ENCODE results near the gene PHOX2A.
A peak's percentile ranks its signal among the peaks of the same experiment; 100 is the strongest.

The PHOX2A gene

DNA sequence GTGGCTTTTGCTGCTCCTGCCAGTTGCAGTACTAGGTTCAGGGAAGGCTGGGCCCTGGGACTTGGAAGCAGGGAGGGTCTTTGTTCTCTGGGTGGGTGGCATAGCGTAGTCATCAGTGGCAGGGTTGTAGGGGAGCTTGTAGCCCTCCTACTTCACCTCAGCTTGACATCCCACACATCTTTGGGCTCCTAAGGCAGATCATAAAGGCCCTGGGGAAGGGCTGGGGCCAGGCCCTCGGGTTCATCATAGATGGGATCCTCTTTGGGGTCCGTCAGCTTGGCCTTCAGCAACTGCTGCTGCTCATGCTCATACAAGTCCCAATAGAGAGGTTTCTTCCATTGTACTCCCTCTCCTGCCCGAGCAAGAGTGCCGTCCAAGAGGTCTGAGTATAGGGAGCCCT lies 6.0 kb upstream of the PHOX2A start:
- DNase-seq (ENCODE audit: low spot score), result no peak

DNA sequence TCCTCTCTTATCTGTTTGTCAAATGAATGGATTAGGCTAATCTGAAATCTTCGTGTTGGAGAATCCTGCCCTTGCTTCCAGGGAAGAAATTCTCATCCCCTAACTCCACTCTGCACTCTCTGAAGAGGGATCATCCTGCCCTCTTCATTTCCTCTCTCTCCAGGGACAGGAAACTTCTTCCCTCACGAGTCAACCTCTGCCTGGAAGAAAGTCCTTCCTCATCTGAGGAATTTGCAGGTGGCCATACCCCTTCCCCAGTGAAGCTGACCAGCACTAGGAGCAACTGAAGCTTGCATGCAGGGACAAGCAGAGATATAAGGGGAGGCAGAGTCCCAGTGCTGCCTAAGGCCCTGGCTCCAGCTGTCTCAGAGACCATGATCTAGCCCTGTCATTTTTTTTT lies 3.6 kb upstream of the PHOX2A start:
- no peak for DNase-seq (ENCODE audit: low spot score)

DNA sequence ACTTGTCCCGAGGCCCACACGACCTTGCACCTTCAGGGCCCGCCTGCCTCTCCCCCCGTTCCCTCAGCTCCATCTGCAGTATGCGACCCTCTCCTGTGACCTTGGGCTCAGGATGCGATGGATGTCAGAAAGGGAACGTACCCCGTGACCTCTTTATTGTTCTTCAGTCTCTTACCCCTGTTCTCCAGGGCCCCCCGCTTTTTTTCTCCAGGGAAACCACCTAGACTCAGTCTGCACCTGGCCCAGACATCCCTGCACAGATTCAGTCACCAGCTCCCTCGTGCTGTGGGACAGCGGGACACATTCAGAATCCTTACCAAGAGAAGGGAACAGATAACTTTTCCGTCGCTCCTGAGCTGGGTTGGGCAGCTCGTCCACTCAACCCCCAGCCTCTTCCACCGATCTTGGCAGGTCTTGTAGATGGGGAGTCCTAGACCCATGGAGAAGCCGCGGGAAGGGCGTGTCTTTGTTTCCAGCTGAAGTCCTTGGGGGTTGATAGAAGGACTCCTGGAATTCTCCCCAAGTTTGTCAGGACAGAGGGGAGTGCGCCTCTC lies 1.4 kb upstream of the PHOX2A start:
- no peak for DNase-seq (ENCODE audit: low spot score)

DNA sequence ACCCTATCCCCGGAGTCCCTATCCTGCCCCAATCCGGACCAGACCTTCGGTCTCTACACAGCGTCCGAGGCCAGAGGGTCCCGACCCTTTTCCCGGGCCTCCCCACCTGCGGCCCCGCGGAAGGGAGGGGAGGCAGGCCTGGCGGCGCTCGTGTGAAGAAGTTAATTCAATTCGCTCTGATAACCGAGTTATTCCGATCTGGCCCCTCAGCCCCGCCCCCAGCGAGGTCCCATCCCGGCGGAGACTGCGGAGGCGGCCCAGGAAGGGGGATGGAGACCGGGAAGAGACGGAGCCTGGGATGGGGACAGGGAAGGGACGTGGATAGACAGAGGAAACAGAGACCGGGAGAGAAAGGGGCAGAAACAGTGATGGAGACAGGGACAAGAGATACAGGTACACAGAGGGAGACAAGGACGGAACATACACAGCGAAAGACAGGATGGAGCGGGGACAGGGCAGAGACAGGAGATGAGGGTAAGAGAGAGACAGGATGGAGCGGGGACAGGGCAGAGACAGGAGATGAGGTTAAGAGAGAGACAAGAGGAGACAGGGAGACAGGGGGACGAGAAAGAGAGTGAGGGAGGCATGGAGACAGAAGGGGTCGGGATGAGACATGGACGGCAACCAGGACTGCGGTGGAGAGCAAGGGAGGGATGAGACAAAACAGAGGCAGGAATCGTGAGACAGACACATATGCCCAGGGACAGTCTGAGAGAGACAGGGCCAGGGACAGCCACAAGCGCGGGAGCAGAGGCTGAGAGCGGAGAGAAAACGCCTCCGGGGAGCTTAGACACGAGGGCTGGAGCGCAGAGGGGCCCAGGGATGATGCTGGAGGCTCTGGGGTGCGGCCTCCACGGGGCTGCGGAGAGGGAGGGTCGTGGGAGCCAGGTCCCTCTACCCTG lies 636 bp upstream of the PHOX2A start:
- DNase-seq (ENCODE audit: low spot score), result no peak

DNA sequence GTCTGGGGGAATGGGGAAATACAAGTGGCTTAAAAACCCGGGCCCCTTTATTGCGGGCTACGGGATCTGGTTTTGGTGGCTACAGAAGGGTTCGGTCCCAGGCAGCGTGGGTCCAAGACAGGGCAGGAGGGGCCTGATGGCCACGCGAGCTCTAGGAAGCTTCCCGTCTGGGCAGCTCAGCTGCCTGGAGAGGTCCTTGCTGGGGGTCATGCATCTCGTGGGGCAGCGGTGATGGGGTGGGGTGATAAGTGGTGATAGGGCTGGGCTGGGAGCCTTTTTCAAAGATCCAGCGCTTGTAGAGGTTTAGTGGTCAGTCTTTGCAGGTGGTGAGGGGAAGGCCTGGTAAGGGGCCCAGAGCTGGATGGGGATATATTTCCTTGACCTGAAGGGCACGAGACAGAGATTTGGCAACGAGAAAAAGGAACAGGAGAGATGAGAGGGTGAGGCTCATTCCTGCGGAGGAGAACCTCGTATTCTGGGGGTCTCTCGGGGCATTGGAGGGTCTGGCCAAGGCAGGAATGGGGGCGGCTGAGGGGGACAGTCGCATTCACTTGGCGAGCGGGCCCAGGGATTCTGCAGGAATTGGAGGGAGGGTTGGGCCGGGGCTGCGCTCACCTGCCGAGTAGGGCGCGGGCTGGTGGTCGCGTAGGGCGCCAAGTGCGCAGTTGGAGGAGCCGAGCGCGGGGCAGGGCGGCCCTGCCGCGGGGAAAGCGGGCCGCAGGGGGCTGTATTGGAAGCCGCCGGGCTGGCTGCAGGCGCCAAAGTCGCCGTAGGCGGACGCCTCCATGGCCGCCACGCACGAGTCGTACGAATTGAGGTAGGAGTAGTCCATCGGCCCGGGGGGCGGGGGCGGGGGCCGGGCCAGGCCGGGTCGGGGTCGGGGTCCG lies 560 bp downstream of the PHOX2A start:
- DNase-seq (ENCODE audit: low spot score), result no peak

DNA sequence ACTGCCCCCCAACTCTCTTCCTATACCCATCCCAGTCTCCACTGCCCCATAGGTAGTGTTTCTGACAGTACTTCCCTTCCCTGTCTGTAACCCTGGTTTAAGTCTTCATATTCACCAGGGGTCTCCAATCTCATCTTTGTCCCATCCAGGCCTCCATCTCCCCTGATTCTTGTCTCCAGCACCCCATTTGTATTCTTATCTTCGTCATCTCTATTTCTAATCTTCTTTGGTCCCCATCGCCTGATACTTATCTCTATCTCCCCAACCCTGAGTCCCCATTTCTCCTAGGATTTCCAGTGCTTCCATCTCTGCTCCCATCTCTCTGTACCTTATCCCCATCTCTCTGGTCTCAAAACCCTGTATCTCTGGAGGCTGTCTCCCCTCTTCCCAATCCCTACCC lies 1.8 kb downstream of the PHOX2A start:
- no peak for DNase-seq (ENCODE audit: low spot score)

DNA sequence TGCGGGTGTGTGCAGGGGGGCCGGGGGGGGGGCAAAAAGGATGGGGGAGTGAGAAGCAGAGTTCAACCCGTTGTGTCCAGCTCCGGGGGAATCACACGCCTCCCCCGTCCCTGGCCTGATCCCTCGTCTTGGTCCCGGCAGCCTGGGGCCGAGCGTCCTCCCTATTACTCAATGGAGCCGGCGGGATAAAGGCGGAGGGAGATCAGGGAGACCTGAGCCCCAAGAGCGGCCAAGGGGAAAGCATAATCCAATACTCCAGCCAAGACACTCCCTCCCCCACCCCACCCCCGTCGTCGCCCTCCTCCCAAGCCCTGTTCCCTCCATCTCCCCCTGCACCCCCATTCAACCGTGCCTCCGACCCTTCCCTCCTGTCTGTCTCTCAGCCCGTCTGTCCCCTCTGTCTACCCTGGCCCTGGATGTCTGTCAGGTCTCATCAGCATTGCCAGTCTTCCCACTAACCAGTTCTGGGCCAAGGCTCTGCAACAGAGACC lies 2.6 kb downstream of the PHOX2A start:
- no peak for DNase-seq (ENCODE audit: low spot score)

DNA sequence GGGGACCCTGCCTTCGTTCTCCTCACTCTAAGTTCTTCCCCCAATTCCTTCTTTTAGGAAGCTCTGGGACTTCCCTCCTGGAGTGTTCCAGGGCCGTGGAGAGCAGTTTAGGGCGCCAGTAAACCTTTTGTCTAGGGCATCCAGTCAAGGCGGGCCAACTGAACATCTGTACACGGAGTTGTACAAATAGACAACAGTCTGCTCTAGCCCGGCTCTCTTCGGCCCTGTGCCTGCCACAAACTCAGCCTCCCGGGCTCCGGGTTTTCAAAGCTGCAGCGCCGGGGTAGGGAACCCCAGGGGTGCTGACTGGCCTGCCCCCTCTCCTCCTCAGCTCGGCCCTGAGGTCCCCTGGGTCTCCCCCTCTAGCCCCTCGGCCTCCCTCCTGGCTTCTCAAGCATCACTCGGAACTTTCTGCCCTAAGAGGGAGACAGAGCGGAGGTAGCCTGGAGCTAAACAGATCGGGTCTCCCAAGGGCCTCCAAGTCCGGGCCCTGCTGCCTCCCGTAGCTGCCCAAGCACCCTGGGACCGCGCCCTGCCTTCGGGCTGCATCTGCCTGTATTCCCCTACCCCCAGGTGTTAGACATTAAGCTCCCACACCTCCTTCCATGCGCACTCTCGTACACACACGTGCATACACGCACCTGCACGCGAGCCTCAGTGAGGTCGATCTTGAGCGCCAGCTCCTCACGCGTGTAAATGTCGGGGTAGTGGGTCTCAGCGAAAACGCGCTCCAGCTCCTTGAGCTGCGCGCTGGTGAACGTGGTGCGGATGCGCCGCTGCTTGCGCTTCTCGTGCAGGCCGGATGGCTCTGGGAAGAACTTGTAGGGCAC lies 3.3 kb downstream of the PHOX2A start:
- no peak for DNase-seq (ENCODE audit: low spot score)

DNA sequence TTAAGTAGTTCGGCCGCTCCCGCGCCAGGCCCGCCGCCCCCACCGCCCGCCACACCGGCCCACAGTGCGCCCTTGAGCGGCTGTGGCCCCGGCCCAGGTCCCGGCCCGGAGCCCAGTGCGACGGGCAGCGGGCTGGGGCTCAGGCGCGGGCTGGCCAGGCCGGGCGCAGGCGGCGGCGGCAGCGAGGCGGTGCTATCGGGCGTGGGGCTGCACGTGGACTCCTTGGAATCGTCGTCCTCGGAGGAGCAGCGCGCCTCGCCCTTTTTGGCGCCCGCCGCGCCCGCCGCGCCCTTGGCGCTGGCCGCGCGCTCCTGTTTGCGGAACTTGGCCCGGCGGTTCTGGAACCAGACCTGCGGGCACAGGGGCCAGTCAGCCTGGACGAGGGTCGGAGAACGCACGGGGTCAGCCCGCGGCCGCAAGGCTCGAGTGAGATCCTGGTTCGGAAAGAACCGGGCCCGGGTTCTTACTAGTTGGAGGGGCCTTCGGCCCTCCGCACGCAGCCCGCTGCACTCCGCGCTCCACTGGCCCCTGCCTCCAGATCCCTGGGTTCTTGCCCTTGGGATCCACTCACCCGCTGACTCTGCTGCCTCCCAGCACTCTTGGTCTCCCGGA lies 4.0 kb downstream of the PHOX2A start:
- DNase-seq (ENCODE audit: low spot score), result no peak

DNA sequence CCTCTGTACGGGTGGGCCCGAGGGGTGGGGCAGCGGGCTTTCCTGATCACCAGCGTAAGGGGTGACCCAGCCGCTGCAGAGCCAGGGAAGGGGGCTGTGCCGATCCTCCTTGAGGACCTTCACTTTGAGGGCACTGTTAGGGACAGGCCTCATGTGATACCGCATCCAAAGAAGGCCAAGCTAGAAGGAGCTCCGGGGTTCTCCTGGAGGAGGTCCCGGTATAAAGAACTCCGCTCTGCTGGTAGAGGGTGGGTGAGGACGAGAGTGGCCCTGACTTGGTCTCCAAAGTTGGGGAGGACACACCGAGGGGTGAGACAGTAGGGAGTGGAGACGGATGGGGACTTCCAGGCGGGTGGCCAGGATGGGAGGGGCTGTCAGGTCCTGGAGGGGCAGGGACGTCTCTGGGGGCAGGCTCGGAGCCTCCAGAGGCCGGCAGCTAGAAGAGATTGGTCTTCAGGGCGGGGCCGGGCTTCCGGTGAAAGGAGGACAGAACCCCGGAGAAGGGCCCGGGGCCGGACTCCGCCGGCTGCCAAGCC lies 4.6 kb downstream of the PHOX2A start:
- no peak for DNase-seq (ENCODE audit: low spot score)

DNA sequence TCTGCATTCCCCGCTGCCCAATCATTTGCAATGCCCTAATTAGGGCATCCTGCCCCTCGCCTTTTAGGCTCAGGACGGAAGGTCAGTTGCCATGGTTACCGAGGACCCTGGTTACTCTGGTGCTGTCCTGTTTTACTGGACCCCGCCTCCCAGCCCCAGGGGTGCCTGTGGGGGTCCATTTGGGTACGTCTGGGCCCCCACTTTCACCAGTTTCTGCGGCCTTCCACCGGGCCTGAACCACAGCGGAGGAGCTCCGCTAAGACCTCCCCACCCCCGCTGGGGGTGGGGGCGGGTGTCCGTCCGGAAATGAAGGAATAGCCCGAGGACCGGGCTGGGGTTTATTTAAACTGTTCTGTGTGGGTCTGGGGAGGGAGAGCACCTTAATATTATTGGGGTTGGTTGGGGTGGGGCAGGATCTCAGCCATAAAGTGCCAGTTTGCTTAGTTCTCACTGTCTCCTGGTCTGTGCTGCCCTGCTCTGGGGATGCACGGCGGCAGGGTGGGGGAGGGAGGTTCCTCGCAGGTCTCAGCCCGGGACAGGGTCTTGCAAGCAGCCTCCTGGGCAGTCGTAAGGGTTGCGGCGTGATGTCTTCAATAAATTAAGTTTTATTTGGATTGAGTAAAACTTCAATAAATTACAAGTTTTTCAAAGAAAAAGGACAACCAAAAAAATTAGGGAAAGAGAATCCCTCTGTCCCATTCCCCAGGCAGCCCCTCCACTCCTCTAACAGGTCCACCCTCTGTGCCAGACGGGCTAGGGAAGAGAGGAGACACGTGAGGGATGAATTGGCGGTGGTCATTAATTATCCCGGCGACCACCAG lies 5.3 kb downstream of the PHOX2A start:
- no peak for DNase-seq (ENCODE audit: low spot score)

DNA sequence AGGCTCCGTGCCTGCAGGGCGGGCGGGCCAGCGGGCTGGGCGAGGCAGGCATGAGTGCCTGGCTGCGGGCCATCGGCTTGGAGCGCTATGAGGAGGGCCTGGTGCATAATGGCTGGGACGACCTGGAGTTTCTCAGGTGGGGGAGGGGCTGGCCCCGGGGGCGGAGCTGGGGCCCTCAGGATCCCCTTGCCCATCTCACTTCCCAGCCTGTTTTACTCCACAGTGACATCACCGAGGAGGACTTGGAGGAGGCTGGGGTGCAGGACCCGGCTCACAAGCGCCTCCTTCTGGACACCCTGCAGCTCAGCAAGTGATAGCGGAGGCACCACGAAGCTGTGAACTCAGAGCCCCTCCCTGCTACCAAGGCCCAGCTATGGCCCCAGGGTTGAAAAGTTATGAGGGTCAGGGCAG lies 5.9 kb downstream of the PHOX2A start:
- peak; percentile 76 for DNase-seq (ENCODE audit: low spot score)

DNA sequence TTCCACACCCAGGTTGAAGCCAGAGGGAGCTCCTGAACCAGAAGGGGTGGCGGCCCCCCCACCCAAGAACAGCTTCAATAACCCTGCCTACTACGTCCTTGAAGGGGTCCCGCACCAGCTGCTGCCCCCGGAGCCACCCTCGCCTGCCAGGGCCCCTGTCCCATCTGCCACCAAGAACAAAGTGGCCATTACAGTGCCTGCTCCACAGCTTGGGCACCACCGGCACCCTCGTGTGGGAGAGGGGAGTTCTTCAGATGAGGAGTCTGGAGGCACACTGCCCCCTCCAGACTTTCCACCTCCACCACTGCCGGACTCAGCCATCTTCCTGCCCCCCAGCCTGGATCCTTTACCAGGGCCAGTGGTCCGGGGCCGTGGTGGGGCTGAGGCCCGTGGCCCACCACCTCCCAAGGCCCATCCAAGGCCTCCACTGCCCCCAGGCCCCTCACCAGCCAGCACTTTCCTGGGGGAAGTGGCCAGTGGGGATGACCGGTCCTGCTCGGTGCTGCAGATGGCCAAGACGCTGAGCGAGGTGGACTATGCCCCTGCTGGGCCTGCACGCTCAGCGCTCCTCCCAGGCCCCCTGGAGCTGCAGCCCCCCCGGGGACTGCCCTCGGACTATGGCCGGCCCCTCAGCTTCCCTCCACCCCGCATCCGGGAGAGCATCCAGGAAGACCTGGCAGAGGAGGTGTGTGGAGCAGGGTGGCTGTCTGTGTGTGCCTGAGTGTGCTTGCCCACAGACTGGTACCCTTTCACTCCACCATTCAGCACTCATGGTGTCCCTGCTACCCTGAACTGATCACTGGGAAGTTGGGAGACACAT lies 6.7 kb downstream of the PHOX2A start:
- no peak for DNase-seq (ENCODE audit: low spot score)

DNA sequence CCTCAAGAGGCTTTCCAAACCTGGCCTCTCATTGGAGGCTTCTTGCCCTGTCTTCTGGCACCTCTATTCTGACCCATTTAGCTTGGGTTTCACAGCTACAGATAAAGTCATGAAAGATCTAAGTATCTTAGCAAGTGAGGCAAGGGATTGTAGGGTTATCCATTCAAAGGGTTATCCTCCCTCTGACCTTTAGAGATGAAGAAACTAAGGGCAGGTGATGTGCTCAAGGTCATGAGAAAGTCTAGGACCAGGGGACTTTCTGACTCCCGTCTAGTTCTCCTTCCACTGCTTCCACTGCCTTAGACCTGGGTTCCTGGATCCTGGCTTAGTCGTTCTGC lies 7.2 kb downstream of the PHOX2A start:
- DNase-seq (ENCODE audit: low spot score), result no peak

DNA sequence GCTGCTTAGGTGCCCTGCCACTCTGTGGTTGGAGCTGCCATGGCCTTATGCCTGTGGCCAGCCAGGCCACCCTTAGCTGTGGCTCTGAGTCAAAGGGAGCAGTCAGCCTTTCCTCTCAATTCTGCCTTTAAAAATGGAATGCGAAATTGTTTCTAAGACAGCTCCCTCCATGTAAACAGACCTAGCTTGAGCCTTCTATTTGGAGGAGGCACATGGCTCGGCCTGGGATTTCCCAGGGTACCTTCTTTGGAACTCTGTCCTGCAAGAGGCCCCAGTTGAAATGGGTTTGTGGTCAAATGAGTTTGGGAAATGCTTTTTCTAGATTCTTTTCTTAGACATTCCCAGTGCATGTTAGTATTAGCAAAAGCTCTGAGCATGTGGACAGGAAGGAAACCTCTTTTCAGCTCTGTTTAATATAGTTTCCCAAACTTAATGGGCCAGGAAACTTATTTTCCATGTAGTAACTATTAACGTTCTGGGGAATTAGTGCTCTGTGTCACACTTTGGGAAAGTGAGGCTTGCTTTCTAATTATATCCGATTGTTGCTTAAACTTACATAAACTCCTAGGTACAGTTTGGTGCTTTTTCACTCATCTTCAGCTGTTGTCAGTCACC lies 7.8 kb downstream of the PHOX2A start:
- DNase-seq (ENCODE audit: low spot score), result no peak

DNA sequence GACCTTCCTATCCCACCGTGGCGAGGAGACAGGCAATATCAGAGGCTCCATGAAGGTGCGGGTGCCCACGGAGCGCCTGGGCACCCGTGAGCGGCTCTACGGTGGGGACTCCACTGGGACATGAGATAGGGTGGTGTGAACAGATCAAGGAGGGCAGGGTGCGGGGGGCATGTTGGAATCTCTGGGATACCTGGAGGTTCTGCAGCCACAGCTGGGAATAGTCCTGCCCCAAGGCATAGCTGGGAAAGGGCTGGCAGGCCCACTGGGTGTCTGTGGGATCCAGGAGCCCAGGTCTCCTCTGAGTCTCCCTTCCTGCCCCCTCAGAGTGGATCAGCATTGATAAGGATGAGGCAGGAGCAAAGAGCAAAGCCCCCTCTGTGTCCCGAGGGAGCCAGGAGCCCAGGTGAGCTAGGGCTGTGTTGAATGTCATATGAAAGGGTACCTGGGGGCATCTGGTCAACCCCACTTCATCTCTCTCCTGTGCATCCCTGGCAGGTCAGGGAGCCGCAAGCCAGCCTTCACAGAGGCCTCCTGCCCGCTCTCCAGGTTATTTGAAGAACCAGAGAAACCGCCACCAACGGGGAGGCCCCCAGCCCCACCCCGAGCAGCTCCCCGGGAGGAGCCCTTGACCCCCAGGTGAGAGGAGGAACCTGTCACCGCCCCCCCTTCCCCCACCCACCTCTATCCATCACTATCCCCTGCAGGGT lies 8.5 kb downstream of the PHOX2A start:
- DNase-seq (ENCODE audit: low spot score), result no peak

DNA sequence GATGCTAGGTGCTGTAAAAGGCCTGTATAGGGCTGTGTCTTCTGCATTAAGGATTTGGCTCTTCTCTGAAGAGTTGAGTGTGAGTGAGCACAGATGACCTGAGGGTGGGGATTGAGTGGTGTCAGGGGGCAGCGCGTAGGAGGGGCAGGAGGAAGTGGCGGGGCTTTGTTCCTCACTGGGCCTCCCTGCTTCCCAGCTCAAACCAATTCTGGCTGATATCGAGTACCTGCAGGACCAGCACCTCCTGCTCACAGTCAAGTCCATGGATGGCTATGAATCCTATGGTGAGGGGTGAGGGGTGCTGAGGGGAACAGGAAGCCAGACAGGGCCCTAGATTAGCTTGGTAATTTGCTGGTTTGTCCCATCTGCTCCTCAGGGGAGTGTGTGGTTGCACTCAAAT lies 9.1 kb downstream of the PHOX2A start:
- no peak for DNase-seq (ENCODE audit: low spot score)

DNA sequence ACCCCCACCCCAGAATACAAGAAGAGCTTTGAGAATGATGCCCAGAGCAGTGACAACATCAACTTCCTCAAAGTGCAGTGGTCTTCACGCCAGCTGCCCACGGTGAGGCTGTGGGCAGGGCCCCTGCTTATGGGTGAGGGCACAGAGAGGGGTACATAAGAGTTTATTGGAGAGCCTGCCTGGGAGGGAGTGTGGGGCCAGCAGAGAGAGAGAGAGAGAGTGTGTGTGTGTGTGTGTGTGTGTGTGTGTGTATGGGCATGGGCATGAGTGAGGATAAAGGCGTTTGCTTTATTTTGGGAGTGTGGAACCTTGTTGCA lies 9.5 kb downstream of the PHOX2A start:
- DNase-seq (ENCODE audit: low spot score), result no peak
